SK-N-SH treated with all-trans-retinoic acid at 6 μM for 48 hours (cell line): ENCODE results near the gene GREB1.

Source experiments
- ATAC-seq: fragments of 200-7000 bp; cut with Tn5 transposase; 3 replicates; pipeline ENCODE4 v1.9.1; 2020; ENCODE audit warnings: mild to moderate bottlenecking, moderate library complexity
- ARNTL ChIP-seq: fragments of 450-650 bp; formaldehyde crosslinking; IDR thresholded peaks from 2 replicates; pipeline ENCODE4 v1.5.0; 2020; ENCODE audit warnings: low read depth, mild to moderate bottlenecking, moderate library complexity, borderline replicate concordance
- BACH2 ChIP-seq: fragments of 250-450 bp; sonication (Bioruptor Pico); IDR thresholded peaks from 2 replicates; pipeline ENCODE4 v1.9.0; 2021; ENCODE audit warnings: mild to moderate bottlenecking, borderline replicate concordance
- CREB5 ChIP-seq: fragments of 250-450 bp; sonication (Bioruptor Pico); IDR thresholded peaks from 2 replicates; pipeline ENCODE4 v1.5.1; 2020; ENCODE audit warnings: low read depth, mild to moderate bottlenecking, moderate library complexity
- CSDC2 ChIP-seq: fragments of 250-450 bp; sonication (Bioruptor Pico); IDR thresholded peaks from 2 replicates; pipeline ENCODE4 v1.5.0; 2020; ENCODE audit warnings: mild to moderate bottlenecking, moderate library complexity
- ESRRG ChIP-seq: fragments of 250-450 bp; sonication (Bioruptor Pico); IDR thresholded peaks from 2 replicates; pipeline ENCODE4 v1.6.1; 2021; ENCODE audit warnings: mild to moderate bottlenecking
- GLIS3 ChIP-seq: fragments of 250-450 bp; sonication (Bioruptor Pico); IDR thresholded peaks from 2 replicates; pipeline ENCODE4 v1.5.0; 2020; ENCODE audit warnings: mild to moderate bottlenecking, moderate library complexity
- ISL1 ChIP-seq: fragments of 250-450 bp; sonication (Bioruptor Pico); IDR thresholded peaks from 2 replicates; pipeline ENCODE4 v2.1.2; 2022; ENCODE audit warnings: mild to moderate bottlenecking, moderate library complexity
- OSR1 ChIP-seq: fragments of 250-450 bp; sonication (Bioruptor Pico); IDR thresholded peaks from 2 replicates; pipeline ENCODE4 v1.8.0; 2022; ENCODE audit warnings: moderate library complexity, mild to moderate bottlenecking, inconsistent platforms
- PATZ1 ChIP-seq: fragments of 250-450 bp; sonication (Bioruptor Pico); IDR thresholded peaks from 2 replicates; pipeline ENCODE4 v1.8.0; 2020; ENCODE audit warnings: mild to moderate bottlenecking, moderate library complexity, borderline replicate concordance
- PPARA ChIP-seq: fragments of 250-450 bp; sonication (Bioruptor Pico); IDR thresholded peaks from 2 replicates; pipeline ENCODE4 v1.5.0; 2020; ENCODE audit warnings: mild to moderate bottlenecking, borderline replicate concordance
- RARB ChIP-seq: fragments of 250-450 bp; sonication (Bioruptor Pico); IDR thresholded peaks from 2 replicates; pipeline ENCODE4 v1.8.0; 2021; ENCODE audit warnings: mild to moderate bottlenecking, moderate library complexity
- SNAI2 ChIP-seq: fragments of 250-450 bp; sonication (Bioruptor Pico); IDR thresholded peaks from 2 replicates; pipeline ENCODE4 v1.5.0; 2020; ENCODE audit warnings: mild to moderate bottlenecking, moderate library complexity
- TCF4 ChIP-seq: fragments of 250-450 bp; sonication (Bioruptor Pico); IDR thresholded peaks from 2 replicates; pipeline ENCODE4 v1.8.0; 2021; ENCODE audit warnings: mild to moderate bottlenecking, moderate library complexity, borderline replicate concordance
- TOX ChIP-seq: fragments of 250-450 bp; sonication (Bioruptor Pico); IDR thresholded peaks from 2 replicates; pipeline ENCODE4 v1.8.0; 2021; ENCODE audit warnings: mild to moderate bottlenecking, moderate library complexity, borderline replicate concordance
- ZC3H10 ChIP-seq: fragments of 250-450 bp; sonication (Bioruptor Pico); IDR thresholded peaks from 2 replicates; pipeline ENCODE4 v1.5.1; 2021; ENCODE audit warnings: mild to moderate bottlenecking, moderate library complexity
- ZFP3 ChIP-seq: fragments of 250-450 bp; sonication (Bioruptor Pico); IDR thresholded peaks from 2 replicates; pipeline ENCODE4 v1.5.0; 2020; ENCODE audit warnings: mild to moderate bottlenecking, moderate library complexity
- ZFP30 ChIP-seq: fragments of 450-650 bp; formaldehyde crosslinking; IDR thresholded peaks from 2 replicates; pipeline ENCODE4 v1.5.0; 2022; ENCODE audit warnings: mild to moderate bottlenecking, moderate library complexity
- ZNF565 ChIP-seq: fragments of 450-650 bp; formaldehyde crosslinking; conservative IDR thresholded peaks from 2 replicates; pipeline ENCODE4 v1.5.0; 2020; ENCODE audit warnings: low read depth, mild to moderate bottlenecking, moderate library complexity
- ZNF8 ChIP-seq: fragments of 450-650 bp; formaldehyde crosslinking; IDR thresholded peaks from 2 replicates; pipeline ENCODE4 v1.5.0; 2020; ENCODE audit warnings: mild to moderate bottlenecking, moderate library complexity
- TF ChIP-seq, protein P1 (sequence below): fragments of 250-450 bp; sonication (Bioruptor Pico); IDR thresholded peaks from 2 replicates; pipeline ENCODE4 v1.5.0; 2020; ENCODE audit warnings: mild to moderate bottlenecking, moderate library complexity
- TF ChIP-seq, protein P2 (sequence below): fragments of 250-450 bp; sonication (Bioruptor Pico); IDR thresholded peaks from 2 replicates; pipeline ENCODE4 v1.5.1; 2021; ENCODE audit warnings: mild to moderate bottlenecking, moderate library complexity

The GREB1 gene, protein sequence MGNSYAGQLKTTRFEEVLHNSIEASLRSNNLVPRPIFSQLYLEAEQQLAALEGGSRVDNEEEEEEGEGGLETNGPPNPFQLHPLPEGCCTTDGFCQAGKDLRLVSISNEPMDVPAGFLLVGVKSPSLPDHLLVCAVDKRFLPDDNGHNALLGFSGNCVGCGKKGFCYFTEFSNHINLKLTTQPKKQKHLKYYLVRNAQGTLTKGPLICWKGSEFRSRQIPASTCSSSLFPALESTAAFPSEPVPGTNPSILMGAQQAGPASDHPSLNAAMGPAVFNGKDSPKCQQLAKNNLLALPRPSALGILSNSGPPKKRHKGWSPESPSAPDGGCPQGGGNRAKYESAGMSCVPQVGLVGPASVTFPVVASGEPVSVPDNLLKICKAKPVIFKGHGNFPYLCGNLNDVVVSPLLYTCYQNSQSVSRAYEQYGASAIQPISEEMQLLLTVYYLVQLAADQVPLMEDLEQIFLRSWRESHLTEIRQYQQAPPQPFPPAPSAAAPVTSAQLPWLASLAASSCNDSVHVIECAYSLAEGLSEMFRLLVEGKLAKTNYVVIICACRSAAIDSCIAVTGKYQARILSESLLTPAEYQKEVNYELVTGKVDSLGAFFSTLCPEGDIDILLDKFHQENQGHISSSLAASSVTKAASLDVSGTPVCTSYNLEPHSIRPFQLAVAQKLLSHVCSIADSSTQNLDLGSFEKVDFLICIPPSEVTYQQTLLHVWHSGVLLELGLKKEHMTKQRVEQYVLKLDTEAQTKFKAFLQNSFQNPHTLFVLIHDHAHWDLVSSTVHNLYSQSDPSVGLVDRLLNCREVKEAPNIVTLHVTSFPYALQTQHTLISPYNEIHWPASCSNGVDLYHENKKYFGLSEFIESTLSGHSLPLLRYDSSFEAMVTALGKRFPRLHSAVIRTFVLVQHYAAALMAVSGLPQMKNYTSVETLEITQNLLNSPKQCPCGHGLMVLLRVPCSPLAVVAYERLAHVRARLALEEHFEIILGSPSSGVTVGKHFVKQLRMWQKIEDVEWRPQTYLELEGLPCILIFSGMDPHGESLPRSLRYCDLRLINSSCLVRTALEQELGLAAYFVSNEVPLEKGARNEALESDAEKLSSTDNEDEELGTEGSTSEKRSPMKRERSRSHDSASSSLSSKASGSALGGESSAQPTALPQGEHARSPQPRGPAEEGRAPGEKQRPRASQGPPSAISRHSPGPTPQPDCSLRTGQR (N-terminal part only)

GRCh38 chr2:11533278-11534070 is at the start of gene GREB1:
Gene GREB1 (plus strand): TSS chr2:11534045. CDS start chr2:11556615, 22,570 bp downstream.
- no peak for TF ChIP-seq ESRRG (CRISPR knock-in tag)
- TF ChIP-seq PPARA (CRISPR knock-in tag), result no peak
- no peak for TF ChIP-seq ZFP30
- no peak for TF ChIP-seq CSDC2
- no peak for TF ChIP-seq GLIS3 (CRISPR knock-in tag)
- TF ChIP-seq OSR1 (CRISPR knock-in tag), result no peak
- TF ChIP-seq TCF4 (CRISPR knock-in tag), result no peak
- TF ChIP-seq BACH2 (CRISPR knock-in tag), result no peak
- no peak for TF ChIP-seq CREB5 (CRISPR knock-in tag)
- TF ChIP-seq, protein P1, sequence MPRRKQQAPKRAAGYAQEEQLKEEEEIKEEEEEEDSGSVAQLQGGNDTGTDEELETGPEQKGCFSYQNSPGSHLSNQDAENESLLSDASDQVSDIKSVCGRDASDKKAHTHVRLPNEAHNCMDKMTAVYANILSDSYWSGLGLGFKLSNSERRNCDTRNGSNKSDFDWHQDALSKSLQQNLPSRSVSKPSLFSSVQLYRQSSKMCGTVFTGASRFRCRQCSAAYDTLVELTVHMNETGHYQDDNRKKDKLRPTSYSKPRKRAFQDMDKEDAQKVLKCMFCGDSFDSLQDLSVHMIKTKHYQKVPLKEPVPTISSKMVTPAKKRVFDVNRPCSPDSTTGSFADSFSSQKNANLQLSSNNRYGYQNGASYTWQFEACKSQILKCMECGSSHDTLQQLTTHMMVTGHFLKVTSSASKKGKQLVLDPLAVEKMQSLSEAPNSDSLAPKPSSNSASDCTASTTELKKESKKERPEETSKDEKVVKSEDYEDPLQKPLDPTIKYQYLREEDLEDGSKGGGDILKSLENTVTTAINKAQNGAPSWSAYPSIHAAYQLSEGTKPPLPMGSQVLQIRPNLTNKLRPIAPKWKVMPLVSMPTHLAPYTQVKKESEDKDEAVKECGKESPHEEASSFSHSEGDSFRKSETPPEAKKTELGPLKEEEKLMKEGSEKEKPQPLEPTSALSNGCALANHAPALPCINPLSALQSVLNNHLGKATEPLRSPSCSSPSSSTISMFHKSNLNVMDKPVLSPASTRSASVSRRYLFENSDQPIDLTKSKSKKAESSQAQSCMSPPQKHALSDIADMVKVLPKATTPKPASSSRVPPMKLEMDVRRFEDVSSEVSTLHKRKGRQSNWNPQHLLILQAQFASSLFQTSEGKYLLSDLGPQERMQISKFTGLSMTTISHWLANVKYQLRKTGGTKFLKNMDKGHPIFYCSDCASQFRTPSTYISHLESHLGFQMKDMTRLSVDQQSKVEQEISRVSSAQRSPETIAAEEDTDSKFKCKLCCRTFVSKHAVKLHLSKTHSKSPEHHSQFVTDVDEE (CRISPR knock-in tag), result no peak
- TF ChIP-seq SNAI2 (CRISPR knock-in tag), result no peak
- TF ChIP-seq TOX (CRISPR knock-in tag), result no peak
- no peak for TF ChIP-seq ZC3H10
- no peak for TF ChIP-seq ZNF8
- no peak for ATAC-seq

- no peak for ATAC-seq
- TF ChIP-seq PPARA (CRISPR knock-in tag), result no peak
- TF ChIP-seq RARB (CRISPR knock-in tag), result no peak
- TF ChIP-seq BACH2 (CRISPR knock-in tag), result no peak
- TF ChIP-seq, protein P2, sequence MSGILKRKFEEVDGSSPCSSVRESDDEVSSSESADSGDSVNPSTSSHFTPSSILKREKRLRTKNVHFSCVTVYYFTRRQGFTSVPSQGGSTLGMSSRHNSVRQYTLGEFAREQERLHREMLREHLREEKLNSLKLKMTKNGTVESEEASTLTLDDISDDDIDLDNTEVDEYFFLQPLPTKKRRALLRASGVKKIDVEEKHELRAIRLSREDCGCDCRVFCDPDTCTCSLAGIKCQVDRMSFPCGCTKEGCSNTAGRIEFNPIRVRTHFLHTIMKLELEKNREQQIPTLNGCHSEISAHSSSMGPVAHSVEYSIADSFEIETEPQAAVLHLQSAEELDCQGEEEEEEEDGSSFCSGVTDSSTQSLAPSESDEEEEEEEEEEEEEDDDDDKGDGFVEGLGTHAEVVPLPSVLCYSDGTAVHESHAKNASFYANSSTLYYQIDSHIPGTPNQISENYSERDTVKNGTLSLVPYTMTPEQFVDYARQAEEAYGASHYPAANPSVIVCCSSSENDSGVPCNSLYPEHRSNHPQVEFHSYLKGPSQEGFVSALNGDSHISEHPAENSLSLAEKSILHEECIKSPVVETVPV, result no peak
- no peak for TF ChIP-seq ZFP3
- TF ChIP-seq ISL1 (CRISPR knock-in tag), result no peak
- TF ChIP-seq OSR1 (CRISPR knock-in tag), result no peak
- no peak for TF ChIP-seq ZFP30
- TF ChIP-seq ZNF8, result no peak
- no peak for TF ChIP-seq ARNTL
- TF ChIP-seq PATZ1 (CRISPR knock-in tag), result no peak
- TF ChIP-seq ZNF565 (CRISPR knock-in tag), result no peak
- no peak for TF ChIP-seq ESRRG (CRISPR knock-in tag)
- no peak for TF ChIP-seq CSDC2
- TF ChIP-seq, protein P1 (CRISPR knock-in tag), result no peak
- no peak for TF ChIP-seq ZC3H10
Observed at GRCh38 chr2:11488809-11489208, 45.0 kb upstream of the GREB1 start.
